K562 (cell line): ENCODE measurements around the gene EPHA10. TPM values are rescaled to one million over a fixed set of nuclear protein-coding genes. Genes with fewer than 3 reads are reported as not detected.

Experiments used
- BACH1 ChIP-seq: fragments of 200-800 bp; sonication (Bioruptor generic); IDR thresholded peaks from 2 replicates; pipeline ENCODE4 v1.6.1; 2016; ENCODE audit warnings: missing genetic modification characterization, missing compliant biosample characterization
- BHLHE40 ChIP-seq: IDR thresholded peaks from 2 replicates; pipeline ENCODE4 v1.6.1; 2011; ENCODE audit warnings: low read length, improper control_type of control experiment
- CBX8 ChIP-seq: fragments of 200-600 bp; sonication (generic); IDR thresholded peaks from 2 replicates; pipeline ENCODE4 v1.6.1; 2012; ENCODE audit warnings: borderline replicate concordance, mixed run types, low read depth, mild to moderate bottlenecking, moderate library complexity, mixed read lengths, low read length, control low read depth, inconsistent platforms; ENCODE audit not compliant: poor library complexity, severe bottlenecking; ENCODE audit errors: extremely low read depth
- FOXJ3 ChIP-seq: sonication (generic); formaldehyde crosslinking; IDR thresholded peaks from 2 replicates; pipeline ENCODE4 v1.4.0; 2020; ENCODE audit warnings: mild to moderate bottlenecking, missing genetic modification reagents
- GTF2F1 ChIP-seq: IDR thresholded peaks from 2 replicates; pipeline ENCODE4 v1.6.1; 2011; ENCODE audit warnings: low read depth, low read length, improper control_type of control experiment
- HMG20A ChIP-seq: fragments of 450-650 bp; formaldehyde crosslinking; conservative IDR thresholded peaks from 2 replicates; pipeline ENCODE4 v1.4.0; 2020; ENCODE audit warnings: mild to moderate bottlenecking, mixed read lengths
- LEF1 ChIP-seq: fragments of 450-650 bp; IDR thresholded peaks from 2 replicates; pipeline ENCODE4 v1.6.1; 2016; ENCODE audit warnings: mild to moderate bottlenecking
- PHF21A ChIP-seq: fragments of 450-650 bp; IDR thresholded peaks from 2 replicates; pipeline ENCODE4 v1.6.1; 2017; ENCODE audit warnings: low read depth, borderline replicate concordance
- PURB ChIP-seq: sonication (generic); formaldehyde crosslinking; IDR thresholded peaks from 2 replicates; pipeline ENCODE4 v1.9.0; 2021; ENCODE audit warnings: low read depth, mild to moderate bottlenecking, missing genetic modification reagents
- SIRT6 ChIP-seq: IDR thresholded peaks from one replicate; pipeline ENCODE4 v1.6.1; 2012; ENCODE audit warnings: low read depth, mild to moderate bottlenecking, control low read depth, inconsistent platforms, low read length, moderate library complexity
- polyA plus RNA-seq, 8 experiments: library from polyadenylated mRNA; depleted of rRNA in 4 of 8; stranded (reverse) in 5 of 8; unstranded in 3 of 8; fragments of >200 nt; fragmentation: Nextera tagmentation in 2 of 8; fragmentation: Illumina TruSeq in 1 of 8; extraction: Ambion mirVana in 2 of 8; extraction: Trizol in 1 of 8; gene quantifications; 2 replicates each; pipeline versions ENCODE4 v1.2.1 to v1.2.3, GENCODE V29; 2011 to 2014; ENCODE audit warnings: inconsistent platforms in 1 of 8, missing spikeins in 1 of 8
- total RNA-seq, 7 experiments: library from RNA; depleted of rRNA in 6 of 7; stranded (reverse); fragments of >200 nt in 6 of 7; fragmentation: Illumina TruSeq in 2 of 7; extraction: Trizol in 2 of 7; gene quantifications; 2 replicates each; pipeline versions ENCODE4 v1.2.1 to v1.2.3, GENCODE V29; 2011 to 2021; ENCODE audit warnings: low replicate concordance in 1 of 7
- TF ChIP-seq, protein P1 (sequence below): sonication (generic); formaldehyde crosslinking; IDR thresholded peaks from 2 replicates; pipeline ENCODE4 v1.8.1; 2023; ENCODE audit warnings: mild to moderate bottlenecking, missing genetic modification reagents
- TF ChIP-seq, protein P2 (sequence below): IDR thresholded peaks from 2 replicates; pipeline ENCODE4 v1.6.1; 2016; ENCODE audit warnings: missing genetic modification characterization, missing compliant biosample characterization
- TF ChIP-seq, protein P3 (sequence below): fragments of 200-400 bp; formaldehyde crosslinking; IDR thresholded peaks from 2 replicates; pipeline ENCODE4 v1.6.1; 2017; ENCODE audit warnings: mild to moderate bottlenecking, low read depth, low read length, moderate library complexity
- TF ChIP-seq, protein P4 (sequence below), 2 experiments: fragments of 450-650 bp in 1 of 2; IDR thresholded peaks; 2 replicates each; pipeline ENCODE4 v1.6.1; 2011 to 2017; ENCODE audit warnings: low read depth in 2 of 2, antibody characterized with exemption in 1 of 2, borderline replicate concordance in 1 of 2, low read length in 1 of 2, mild to moderate bottlenecking in 1 of 2, mixed read lengths in 1 of 2; ENCODE audit not compliant: control insufficient read depth in 1 of 2
- TF ChIP-seq, protein P5 (sequence below): fragments of 250-450 bp; sonication (Bioruptor Pico); IDR thresholded peaks from 2 replicates; pipeline ENCODE4 v1.8.0; 2022; ENCODE audit warnings: moderate library complexity, mild to moderate bottlenecking, inconsistent platforms

Gene EPHA10
- total and polyA plus RNA-seq, 9 of the 15 experiments (the other 6 are each of a cell fraction or from before 2014, with no cell fraction given) = 0.03 TPM; not detected in 8

DNA sequence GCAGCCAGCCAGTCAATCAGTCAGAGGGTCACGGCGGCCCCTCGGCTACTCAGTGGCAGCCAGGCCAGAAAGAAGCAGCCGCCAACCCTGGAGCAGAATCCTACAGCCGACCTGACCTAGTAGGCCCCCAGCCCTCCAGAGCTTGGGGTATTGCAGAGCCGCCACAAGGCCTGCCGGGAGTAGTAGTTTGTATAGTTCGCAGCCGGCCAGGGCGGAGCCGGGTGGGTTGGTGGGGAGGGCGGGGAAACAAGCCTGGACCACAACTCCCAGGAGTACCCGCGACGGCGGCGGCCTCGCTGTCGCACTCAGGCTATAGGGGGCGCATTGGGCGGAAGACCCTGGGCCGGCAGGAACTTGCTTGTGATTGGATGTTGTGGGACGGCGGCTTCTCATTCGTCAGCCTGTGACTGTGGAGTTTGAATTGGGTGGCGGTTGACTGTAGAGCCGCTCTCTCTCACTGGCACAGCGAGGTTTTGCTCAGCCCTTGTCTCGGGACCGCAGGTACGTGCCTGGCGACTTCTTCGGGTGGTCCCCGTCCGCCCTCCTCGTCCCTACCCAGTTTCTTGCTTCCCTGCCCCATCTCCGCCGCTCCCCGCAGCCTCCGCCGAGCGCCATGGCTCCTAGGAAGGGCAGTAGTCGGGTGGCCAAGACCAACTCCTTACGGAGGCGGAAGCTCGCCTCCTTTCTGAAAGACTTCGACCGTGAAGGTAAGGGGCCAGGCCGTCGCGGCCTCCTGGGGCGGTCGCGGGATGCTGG is 72.7 kb downstream of the EPHA10 start, which contains the start of gene CDCA8 (continued):
- TF ChIP-seq, protein P1, sequence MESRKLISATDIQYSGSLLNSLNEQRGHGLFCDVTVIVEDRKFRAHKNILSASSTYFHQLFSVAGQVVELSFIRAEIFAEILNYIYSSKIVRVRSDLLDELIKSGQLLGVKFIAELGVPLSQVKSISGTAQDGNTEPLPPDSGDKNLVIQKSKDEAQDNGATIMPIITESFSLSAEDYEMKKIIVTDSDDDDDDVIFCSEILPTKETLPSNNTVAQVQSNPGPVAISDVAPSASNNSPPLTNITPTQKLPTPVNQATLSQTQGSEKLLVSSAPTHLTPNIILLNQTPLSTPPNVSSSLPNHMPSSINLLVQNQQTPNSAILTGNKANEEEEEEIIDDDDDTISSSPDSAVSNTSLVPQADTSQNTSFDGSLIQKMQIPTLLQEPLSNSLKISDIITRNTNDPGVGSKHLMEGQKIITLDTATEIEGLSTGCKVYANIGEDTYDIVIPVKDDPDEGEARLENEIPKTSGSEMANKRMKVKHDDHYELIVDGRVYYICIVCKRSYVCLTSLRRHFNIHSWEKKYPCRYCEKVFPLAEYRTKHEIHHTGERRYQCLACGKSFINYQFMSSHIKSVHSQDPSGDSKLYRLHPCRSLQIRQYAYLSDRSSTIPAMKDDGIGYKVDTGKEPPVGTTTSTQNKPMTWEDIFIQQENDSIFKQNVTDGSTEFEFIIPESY (CRISPR knock-in tag) = no peak
- TF ChIP-seq LEF1 = no peak
- no peak for TF ChIP-seq PURB (CRISPR knock-in tag)
- TF ChIP-seq, protein P2, sequence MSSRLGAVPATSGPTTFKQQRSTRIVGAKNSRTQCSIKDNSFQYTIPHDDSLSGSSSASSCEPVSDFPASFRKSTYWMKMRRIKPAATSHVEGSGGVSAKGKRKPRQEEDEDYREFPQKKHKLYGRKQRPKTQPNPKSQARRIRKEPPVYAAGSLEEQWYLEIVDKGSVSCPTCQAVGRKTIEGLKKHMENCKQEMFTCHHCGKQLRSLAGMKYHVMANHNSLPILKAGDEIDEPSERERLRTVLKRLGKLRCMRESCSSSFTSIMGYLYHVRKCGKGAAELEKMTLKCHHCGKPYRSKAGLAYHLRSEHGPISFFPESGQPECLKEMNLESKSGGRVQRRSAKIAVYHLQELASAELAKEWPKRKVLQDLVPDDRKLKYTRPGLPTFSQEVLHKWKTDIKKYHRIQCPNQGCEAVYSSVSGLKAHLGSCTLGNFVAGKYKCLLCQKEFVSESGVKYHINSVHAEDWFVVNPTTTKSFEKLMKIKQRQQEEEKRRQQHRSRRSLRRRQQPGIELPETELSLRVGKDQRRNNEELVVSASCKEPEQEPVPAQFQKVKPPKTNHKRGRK = no peak
- TF ChIP-seq HMG20A = no peak
- TF ChIP-seq, protein P3, sequence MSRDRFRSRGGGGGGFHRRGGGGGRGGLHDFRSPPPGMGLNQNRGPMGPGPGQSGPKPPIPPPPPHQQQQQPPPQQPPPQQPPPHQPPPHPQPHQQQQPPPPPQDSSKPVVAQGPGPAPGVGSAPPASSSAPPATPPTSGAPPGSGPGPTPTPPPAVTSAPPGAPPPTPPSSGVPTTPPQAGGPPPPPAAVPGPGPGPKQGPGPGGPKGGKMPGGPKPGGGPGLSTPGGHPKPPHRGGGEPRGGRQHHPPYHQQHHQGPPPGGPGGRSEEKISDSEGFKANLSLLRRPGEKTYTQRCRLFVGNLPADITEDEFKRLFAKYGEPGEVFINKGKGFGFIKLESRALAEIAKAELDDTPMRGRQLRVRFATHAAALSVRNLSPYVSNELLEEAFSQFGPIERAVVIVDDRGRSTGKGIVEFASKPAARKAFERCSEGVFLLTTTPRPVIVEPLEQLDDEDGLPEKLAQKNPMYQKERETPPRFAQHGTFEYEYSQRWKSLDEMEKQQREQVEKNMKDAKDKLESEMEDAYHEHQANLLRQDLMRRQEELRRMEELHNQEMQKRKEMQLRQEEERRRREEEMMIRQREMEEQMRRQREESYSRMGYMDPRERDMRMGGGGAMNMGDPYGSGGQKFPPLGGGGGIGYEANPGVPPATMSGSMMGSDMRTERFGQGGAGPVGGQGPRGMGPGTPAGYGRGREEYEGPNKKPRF = no peak
- no peak for TF ChIP-seq PHF21A
- no peak for TF ChIP-seq CBX8
- TF ChIP-seq SIRT6 = no peak
- TF ChIP-seq, protein P4, sequence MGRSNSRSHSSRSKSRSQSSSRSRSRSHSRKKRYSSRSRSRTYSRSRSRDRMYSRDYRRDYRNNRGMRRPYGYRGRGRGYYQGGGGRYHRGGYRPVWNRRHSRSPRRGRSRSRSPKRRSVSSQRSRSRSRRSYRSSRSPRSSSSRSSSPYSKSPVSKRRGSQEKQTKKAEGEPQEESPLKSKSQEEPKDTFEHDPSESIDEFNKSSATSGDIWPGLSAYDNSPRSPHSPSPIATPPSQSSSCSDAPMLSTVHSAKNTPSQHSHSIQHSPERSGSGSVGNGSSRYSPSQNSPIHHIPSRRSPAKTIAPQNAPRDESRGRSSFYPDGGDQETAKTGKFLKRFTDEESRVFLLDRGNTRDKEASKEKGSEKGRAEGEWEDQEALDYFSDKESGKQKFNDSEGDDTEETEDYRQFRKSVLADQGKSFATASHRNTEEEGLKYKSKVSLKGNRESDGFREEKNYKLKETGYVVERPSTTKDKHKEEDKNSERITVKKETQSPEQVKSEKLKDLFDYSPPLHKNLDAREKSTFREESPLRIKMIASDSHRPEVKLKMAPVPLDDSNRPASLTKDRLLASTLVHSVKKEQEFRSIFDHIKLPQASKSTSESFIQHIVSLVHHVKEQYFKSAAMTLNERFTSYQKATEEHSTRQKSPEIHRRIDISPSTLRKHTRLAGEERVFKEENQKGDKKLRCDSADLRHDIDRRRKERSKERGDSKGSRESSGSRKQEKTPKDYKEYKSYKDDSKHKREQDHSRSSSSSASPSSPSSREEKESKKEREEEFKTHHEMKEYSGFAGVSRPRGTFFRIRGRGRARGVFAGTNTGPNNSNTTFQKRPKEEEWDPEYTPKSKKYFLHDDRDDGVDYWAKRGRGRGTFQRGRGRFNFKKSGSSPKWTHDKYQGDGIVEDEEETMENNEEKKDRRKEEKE (IDR thresholded peaks at IDR 0.05; ENCODE audit: borderline replicate concordance in 1 of 2, control insufficient read depth in 1 of 2, low read depth in 2 of 2, low read length in 1 of 2) = no peak
- TF ChIP-seq BHLHE40 = peak; percentile 52; the same call in 1 of the 2 replicates
- TF ChIP-seq, protein P5, sequence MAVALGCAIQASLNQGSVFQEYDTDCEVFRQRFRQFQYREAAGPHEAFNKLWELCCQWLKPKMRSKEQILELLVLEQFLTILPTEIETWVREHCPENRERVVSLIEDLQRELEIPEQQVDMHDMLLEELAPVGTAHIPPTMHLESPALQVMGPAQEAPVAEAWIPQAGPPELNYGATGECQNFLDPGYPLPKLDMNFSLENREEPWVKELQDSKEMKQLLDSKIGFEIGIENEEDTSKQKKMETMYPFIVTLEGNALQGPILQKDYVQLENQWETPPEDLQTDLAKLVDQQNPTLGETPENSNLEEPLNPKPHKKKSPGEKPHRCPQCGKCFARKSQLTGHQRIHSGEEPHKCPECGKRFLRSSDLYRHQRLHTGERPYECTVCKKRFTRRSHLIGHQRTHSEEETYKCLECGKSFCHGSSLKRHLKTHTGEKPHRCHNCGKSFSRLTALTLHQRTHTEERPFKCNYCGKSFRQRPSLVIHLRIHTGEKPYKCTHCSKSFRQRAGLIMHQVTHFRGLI = no peak
- TF ChIP-seq FOXJ3 (CRISPR knock-in tag) = no peak
- no peak for TF ChIP-seq BACH1 (tag)
- TF ChIP-seq GTF2F1 = no peak
